ENCODE data around the gene SERGEF. TPM values are rescaled to one million over a fixed set of nuclear protein-coding genes. Genes with fewer than 3 reads are reported as not detected.

The SERGEF gene
- total RNA-seq, 6 experiments from 2014 or later = 8.4 to 19.5 (median 15.8) TPM

DNA sequence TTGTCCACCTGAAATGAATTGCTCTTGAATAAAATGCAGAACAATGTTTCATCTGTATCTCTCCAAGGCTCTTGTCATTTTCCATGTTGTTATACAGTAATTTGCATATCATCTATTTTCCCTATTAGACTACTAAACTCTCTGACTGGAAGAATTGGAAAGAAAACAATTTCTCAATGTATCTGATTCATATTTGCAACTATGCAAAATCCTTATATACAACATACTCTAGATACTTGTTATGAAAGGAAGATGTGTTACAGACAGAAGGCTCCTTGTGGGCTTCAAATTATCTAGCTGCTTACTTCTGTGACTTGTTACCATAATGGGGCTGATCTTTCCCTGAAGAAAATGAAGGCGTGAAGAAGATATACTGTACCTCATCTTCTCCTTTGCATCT, 9.6 kb upstream of the SERGEF start:
- DNase-seq (no peak), ATAC-seq (no peak)
- H3K4me3 ChIP-seq = no peak overlapping the region
- 62% methylated on average over 1 of the region's 1 CpG for WGBS (ENCODE audit: insufficient coverage, low coverage, low lambda C conversion rate, missing lambda C conversion rate)
- intact Hi-C loops (cut with DNase I) = no loop called here
- H3K27ac ChIP-seq = no peak overlapping the region
- no peaks in the 10 kb centered on the region for H3K4me1 ChIP-seq
- TF ChIP-seq, protein P1, sequence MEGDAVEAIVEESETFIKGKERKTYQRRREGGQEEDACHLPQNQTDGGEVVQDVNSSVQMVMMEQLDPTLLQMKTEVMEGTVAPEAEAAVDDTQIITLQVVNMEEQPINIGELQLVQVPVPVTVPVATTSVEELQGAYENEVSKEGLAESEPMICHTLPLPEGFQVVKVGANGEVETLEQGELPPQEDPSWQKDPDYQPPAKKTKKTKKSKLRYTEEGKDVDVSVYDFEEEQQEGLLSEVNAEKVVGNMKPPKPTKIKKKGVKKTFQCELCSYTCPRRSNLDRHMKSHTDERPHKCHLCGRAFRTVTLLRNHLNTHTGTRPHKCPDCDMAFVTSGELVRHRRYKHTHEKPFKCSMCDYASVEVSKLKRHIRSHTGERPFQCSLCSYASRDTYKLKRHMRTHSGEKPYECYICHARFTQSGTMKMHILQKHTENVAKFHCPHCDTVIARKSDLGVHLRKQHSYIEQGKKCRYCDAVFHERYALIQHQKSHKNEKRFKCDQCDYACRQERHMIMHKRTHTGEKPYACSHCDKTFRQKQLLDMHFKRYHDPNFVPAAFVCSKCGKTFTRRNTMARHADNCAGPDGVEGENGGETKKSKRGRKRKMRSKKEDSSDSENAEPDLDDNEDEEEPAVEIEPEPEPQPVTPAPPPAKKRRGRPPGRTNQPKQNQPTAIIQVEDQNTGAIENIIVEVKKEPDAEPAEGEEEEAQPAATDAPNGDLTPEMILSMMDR (IDR thresholded peaks at IDR 0.05) = no peak
- TF ChIP-seq POLR2A (IDR thresholded peaks at IDR 0.05) = no peak
- no peaks in the 10 kb centered on the region for H3K27me3 ChIP-seq
- H3K36me3 ChIP-seq = no peaks in the 10 kb centered on the region
- H3K9me3 ChIP-seq = no peaks in the 10 kb centered on the region

DNA sequence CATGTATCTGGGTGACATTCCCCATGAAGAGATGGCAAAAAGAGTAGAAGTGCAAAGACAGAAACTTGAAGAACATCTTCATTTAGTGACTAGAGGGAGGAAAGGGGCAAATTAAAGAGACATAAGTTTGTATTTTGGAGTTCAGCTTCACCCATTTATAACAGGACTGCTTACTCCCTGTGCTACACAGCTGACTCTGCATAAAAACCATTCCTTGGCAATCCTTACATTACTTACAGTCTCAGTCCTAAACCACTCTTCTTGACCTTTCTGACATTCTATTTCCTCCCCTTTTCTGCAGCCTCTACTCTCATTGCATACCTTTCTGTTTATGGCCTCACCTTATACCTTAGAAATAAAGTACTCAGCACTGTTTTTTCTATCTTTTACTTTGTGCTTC, 6.8 kb upstream of the SERGEF start:
- Histone ChIP-seq H3K4me3 (no peak overlapping the region), H3K4me1 (no peaks in the 10 kb centered on the region), H3K36me3 (no peaks in the 10 kb centered on the region), H3K27me3 (no peaks in the 10 kb centered on the region), H3K9me3 (no peaks in the 10 kb centered on the region), H3K27ac (no peak overlapping the region)
- no peak for TF ChIP-seq POLR2A (IDR thresholded peaks at IDR 0.05)
- TF ChIP-seq, protein P1 (IDR thresholded peaks at IDR 0.05) = no peak
- DNase-seq (no peak), ATAC-seq (no peak)
- intact Hi-C loops (cut with DNase I) = no loop called here

DNA sequence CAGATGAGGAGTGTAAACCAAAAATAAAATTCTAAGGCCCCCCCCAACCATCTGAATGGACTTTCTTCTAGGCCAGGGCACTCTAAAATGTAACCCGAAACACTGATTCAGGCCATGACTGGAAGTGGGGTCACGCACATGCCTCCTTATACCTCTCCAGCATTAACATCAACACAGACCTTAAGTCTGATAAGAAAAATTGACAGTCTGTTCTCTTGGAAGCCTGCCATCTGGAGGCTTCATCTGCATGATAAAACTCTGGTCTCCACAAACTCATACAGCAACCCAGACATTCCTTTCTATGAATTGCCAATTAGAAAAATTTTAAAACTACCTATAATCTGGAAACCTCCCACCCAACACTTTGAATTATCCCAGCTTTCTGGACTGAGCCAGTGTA, 3.9 kb upstream of the SERGEF start:
- Histone ChIP-seq H3K9me3 (no peaks in the 10 kb centered on the region), H3K27me3 (no peaks in the 10 kb centered on the region), H3K36me3 (no peaks in the 10 kb centered on the region), H3K4me1 (peaks cover 0 to 9% (median 0%) of the 10 kb centered on the region in 4 donors), H3K4me3 (no peak overlapping the region), H3K27ac (no peak overlapping the region)
- 88% methylated on average over 1 of the region's 2 CpGs for whole genome bisulfite sequencing (ENCODE audit: insufficient coverage, low coverage, low lambda C conversion rate, missing lambda C conversion rate)
- TF ChIP-seq POLR2A (IDR thresholded peaks at IDR 0.05) = no peak
- TF ChIP-seq, protein P1 (IDR thresholded peaks at IDR 0.05) = no peak
- intact Hi-C loops (cut with DNase I) = no loop called here
- DNase-seq (no peak), ATAC-seq (no peak)

DNA sequence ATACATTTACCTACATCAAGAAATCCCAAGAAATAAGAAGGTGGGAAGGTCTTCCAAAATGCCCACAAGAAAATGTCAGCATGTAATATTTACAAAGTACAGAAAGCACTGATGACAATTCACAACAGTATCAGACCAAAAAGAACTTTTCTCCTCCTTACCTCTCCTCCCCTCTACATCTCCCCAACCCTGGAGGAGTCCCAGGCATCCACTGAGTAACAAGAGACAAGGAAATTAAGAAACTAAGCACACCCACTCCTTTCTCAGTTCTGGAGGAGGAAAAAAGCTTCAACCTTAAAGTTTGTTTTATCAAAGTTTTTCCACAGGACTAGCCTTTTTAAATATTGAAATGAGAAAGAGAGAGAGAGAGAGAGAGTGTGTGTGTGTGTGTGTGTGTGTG, 2.0 kb upstream of the SERGEF start:
- intact Hi-C loops (cut with DNase I) = no loop called here

More for the DNA sequence above, 2.0 kb upstream of the SERGEF start:
- no peak overlapping the region for H3K27ac ChIP-seq
- peaks cover 0 to 9% (median 0%) of the 10 kb centered on the region in 4 donors for H3K4me1 ChIP-seq
- DNase-seq (no peak), ATAC-seq (no peak)
- no peak overlapping the region for H3K4me3 ChIP-seq
- H3K27me3 ChIP-seq = no peaks in the 10 kb centered on the region
- no peaks in the 10 kb centered on the region for H3K36me3 ChIP-seq
- H3K9me3 ChIP-seq = no peaks in the 10 kb centered on the region
- TF ChIP-seq, protein P1 (IDR thresholded peaks at IDR 0.05) = no peak
- TF ChIP-seq POLR2A (IDR thresholded peaks at IDR 0.05) = no peak
